HG03175 (cell line): ENCODE results near the gene KIF9.

Experiments used
- ATAC-seq: cut with Tn5 transposase; IDR thresholded peaks from one replicate; pipeline ENCODE4 v1.9.1; 2021; ENCODE audit warnings: mild to moderate bottlenecking, moderate library complexity; ENCODE audit not compliant: unreplicated experiment

Gene KIF9

DNA sequence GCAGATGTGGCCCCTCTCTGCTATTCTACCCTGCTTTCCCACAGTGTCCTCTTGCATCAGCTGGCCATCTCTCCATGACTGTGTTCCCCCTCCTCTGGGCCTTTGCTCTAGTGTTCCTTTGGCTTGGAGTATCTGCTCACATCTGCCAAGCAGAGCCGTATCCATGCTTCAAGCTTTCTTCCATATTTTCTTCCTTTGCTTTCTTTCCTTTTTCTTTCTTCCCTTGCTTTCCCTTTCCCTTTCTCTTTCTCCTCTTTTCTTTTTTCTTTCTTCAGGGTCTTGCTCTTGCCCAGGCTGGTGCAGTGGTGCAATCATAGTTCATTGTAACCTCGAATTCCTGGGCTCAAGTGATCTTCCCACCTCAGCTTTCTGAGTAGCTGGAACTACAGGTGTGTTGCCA is 12.7 kb upstream of the KIF9 start:
- no peak for ATAC-seq

DNA sequence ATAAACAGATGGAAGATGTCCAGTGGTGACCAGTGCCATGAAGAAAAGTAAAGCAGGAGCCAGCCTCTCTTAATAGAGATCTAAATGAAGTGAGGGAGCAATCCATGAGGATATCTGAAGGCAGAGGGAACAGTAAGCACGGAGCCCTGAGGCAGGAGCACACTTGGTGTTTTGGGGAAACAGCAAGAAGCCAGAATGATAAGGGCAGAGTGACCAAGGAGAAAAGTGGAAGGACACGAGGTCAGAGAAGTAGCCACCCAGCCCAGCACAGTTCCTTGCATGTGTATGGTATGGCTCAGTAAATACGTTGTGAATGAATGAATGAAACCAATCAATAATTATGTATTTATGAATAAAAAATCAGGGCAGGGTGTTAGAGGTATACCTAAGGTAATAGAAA is 11.8 kb upstream of the KIF9 start:
- ATAC-seq = no peak

DNA sequence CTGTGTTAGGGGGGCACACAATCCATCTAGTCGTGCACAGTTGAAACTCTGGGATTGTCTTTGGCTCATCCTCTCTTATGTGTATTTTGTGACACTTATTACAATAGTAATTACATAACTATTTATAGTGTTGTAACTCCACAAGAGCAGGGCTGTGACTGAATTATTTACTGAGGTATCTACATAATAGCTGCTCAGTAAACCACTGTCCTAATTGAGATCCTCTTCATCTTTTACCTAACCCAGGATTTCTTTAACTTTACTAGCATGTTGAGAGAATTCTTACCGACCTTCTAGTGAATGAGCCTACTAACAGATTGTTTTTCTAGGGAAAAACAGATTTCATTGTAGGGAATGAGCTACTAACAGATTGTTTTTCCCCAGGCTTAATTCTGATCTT is 11.2 kb upstream of the KIF9 start:
- no peak for ATAC-seq

DNA sequence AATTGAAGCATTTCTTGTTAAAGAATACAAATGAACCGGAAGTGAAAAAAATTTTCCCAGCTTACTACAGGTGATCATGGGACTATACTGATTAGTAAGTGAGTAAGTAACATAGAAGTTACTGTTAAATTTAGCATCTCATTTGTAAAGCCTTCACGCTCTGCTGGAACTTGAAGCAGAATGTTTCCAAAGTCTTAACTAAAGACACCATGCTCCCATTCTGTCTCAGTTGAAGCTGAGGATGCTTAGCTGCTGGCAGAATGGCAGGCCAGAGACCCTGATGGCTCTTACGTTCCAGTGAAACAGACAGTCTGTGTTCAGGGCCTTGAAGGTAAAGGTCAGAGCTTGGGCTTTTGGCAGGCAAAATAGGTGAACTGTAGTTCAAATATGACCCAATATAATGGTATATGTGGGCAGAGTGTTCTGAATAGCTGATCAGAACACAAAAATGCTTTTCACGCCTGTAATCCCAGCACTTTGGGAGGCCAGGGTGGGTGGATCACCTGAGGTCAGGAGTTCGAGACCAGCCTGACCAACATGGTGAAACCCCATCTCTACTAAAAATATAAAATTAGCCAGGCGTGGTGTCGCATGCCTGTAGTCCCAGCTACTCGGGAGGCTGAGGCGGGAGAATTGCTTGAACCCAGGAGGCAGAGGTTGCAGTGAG is 9.3 kb upstream of the KIF9 start:
- ATAC-seq = peak; percentile 44

DNA sequence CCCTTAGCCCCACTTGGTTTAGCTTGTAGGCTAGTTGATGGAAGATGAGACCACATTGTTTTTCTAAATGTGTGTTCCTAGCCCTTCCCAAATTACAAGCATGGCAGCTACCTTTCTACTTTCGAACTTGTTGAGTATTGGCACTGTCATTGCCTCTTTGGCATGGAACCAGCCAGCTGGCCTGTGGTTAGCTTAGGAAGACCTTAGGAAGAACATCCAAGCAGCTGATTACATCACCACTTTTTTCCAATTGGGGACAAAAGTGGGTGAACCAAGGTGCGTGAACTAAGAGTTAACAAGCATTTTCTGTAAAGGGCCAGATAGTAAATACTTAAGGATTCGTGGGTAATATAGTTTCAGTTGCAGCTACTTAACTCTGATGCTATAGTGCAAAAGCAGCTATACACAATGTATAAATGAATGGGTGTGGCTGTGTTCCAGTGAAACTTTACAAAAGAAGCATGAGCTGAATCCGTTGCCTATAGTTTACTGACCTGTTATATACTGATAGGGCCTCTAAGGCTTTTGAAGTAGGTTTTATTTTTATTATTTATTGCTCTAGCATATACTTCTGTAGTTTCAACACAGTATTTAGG is 8.7 kb upstream of the KIF9 start:
- ATAC-seq = no peak

DNA sequence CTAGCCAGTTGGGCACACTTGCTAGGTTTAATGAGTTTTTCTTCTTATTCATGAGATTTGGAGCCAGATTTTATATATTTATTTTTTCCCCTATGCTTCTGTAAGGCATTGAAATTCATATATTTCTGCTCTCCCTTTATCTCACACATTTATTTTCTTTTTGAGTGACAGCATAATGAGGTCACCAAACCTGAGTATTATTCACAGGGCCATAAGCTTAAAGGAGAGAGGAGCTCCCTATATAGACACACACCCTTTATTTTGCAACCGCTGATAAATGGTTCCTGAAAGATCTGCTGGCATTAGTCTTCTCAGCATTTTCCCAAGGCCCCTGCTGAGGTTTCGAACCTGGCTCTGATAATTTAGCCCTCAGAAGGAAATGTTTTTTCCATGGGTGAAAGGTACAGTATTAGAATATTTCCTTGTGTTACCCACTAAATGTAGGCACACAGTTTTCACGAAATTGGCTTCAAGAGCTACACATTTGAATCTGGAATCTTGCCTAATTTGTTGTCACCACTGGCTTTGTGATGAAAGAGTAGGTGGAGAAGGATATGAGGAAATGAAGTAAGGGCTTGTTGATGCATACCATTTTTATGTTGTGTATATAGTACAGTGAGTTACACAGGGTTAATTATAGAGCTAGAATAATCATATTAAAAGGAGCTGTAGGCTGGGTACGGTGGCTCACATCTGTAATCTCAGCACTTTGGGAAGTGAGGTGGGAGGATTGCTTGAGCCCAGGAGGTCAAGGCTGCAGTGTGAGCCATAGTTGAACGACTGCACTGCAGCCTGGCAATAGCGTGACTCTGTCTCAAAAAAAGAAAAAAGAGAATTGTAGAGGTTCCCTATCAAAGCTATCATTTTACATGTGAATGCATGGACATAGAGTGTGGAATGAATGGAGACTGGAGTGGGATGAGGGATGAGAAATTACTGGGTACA is 6.6 kb upstream of the KIF9 start:
- ATAC-seq = no peak

DNA sequence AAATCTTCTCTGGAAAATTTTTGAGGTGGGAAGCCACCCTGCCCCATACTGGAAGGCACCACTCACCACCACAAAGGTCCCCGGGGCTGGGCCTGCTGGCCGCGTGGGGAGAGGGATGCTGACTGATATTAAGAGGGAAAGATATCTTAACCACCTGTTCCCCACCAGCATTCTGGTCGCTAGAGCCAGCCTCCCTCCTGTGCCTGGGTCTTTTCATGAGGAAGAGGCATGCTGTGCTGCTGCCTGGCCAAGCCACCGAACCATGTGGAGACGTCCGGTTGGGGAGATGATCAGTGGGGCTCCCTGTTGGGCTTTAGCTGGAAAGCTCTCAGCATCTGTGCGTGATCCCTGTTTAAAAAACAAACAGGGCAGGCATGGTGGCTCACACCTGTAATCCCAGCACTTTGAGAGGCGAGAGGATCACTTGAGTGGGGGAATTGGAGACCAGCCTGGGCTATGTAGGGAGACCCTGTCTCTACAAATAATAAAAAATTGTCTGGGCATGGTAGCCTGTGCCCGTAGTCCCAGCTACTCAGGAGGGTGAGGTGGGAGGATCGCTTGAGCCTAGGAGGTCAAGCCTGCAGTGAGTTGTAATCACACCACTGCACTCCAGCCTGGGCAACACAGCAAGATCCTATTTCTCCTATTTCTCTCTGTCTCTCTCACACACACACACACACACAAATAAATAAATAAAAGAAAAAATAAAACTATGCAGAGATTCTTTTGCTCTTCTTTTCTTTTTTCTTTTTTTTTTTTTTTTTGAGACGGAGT is 1.2 kb upstream of the KIF9 start:
- ATAC-seq = no peak

DNA sequence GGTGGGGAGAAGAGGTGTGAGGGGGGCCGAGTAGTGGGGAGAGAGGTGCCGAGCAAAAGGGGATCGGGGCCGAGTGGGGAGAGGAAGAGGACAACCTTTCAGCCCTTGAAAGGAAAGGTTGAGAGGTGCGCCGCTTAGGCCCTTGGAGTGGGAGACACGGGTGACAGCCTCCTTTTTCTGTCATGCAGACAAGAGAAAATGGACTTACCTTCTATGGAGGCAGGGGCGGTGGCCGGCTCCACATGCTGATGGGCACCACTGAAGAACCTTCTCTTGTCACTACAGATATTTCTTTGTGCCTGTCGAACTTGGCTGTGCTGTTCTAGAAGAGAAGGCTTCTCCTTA is 566 bp upstream of the KIF9 start:
- ATAC-seq = no peak

DNA sequence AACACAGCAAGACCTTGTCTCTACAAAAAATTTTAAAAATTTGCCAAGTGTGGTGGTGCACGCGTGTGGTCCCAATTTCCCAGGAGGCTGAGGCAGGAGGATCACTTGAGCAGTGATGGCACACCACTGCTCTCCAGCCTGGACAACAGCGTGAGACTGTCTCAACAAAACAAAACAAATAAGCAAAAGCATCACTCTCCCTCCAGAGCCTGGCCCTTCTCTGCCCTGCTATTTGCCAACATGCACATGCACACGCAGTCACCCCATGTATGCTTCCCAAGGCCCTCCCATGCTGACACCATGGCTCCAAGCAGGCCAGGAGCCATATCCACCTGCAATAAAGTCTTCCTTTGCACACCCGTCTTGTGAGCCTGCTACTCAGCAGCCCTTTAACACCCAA is 2.1 kb downstream of the KIF9 start:
- no peak for ATAC-seq

DNA sequence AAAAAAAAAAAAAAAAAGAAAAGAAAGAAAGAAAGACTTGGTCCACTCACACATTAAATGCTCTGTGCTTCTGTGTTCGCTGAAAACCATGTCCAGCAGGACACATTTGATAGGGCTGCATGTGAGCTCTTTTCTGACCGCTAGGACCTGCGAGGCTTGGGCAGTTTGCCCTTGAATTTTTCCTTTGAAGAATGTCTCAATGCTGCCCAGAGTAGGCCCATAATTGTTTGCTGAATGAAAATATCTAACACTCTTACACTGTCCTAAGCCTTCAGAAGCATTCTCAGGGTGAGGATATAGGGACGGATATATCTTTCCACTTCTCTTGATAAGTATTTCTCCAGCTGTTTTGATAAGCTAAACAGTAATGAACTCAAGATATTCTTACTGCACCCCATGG is 6.0 kb downstream of the KIF9 start:
- no peak for ATAC-seq

DNA sequence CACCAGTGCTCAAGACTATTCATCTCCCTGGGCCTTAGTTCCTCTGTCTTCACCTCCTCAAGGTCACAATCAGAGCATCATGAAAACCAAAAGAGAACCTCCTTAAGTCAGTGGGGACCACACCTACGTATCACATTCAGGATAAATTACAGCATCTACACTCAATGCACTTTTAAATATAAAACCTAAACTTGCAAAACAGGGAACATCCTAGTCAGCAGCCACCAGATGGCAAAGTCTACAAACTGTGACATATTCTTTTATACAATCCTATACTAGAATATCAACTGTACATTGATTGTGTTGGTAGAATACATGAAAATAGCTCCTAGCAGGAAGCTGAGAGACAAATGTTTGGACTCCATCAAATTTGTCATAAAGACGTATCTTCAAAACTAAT is 7.9 kb downstream of the KIF9 start:
- no peak for ATAC-seq

DNA sequence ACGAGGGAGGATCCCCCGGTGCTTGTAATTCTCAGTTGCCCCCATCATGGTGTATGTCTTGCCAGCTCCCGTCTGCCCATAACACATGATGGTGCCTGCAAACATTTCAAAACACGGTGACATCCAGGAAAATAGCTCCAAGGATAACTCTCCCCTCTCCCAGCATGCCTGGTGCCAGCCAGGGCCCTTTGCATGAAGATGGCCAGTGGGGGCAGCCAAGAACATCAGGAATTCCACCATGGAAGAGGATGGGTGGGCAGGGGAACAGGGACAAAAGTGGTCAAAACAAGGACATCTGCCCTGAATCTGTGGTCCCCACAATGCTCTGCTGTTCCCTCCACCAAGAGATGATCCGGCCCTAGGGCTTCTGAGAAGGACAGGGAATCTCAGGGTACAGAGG is 9.0 kb downstream of the KIF9 start:
- no peak for ATAC-seq

DNA sequence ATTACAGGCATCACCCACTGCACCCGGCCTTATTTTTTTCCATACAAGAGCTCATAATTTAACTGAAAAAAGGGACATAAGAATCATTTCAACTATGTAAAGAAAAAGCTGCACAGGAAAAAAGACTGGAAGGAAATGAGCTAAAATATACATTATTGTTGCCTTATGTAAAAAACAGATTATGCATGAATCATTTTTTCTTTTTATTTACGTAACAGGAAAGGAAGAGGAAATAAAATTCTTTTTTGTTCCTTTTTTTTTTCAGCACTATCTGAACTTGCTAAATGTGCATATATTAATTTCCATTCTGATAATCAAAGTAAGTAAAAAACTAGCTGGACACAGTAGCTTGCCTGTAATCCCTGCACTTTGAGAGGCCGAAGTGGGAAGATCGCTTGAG is 12.1 kb downstream of the KIF9 start:
- no peak for ATAC-seq

DNA sequence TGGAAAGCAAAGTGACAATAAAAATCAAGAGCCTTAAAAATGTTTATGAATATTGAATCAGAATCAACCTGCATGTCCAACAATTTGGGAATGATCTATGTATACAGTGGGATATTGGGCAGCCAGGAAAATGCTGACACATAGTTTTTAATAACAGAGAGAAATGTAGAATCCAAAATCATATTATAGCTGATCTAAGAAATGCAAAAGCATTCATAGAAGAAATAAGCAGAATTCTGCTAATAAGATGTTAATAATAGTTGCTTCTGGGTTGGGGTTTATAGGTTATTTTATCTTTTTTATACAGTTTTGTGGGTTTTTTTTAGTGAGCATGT is 15.1 kb downstream of the KIF9 start:
- no peak for ATAC-seq

DNA sequence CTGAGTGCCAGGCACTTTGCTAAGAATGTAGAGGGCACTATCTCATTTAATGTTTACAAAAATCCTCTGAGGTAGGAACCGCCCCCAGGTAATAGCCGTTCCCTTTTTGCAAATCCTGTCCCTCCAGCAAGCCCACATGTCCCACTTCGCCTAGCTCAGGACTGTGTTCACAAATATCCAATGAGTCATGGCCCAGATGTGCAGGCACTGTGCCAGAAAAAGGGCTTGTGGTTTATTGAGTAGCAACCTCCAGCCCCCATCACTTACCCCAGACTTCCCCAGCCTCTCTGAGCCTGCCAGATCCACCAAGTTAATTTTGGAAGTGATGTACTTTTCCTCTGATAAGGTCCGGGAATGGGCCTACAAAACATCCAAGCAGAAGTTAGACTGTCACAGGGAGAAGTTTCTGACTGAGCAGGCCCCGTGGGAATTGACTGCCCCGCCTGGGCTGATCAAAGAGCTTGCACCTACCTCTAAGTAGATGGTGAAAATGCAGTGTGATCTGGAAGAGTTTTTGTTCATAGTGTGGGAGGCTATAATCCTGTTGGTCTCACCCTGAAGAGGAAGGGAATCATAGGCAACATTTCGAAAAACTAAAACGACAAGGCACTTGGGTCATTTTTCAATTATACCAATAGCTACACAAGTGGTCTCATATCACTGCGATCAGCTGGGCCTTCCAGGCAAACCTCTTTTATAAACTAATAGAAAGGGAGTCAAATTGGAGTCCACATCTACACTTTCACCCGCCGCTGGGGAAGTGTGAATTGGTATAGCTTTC is 15.7 kb downstream of the KIF9 start:
- peak; percentile 46 for ATAC-seq

DNA sequence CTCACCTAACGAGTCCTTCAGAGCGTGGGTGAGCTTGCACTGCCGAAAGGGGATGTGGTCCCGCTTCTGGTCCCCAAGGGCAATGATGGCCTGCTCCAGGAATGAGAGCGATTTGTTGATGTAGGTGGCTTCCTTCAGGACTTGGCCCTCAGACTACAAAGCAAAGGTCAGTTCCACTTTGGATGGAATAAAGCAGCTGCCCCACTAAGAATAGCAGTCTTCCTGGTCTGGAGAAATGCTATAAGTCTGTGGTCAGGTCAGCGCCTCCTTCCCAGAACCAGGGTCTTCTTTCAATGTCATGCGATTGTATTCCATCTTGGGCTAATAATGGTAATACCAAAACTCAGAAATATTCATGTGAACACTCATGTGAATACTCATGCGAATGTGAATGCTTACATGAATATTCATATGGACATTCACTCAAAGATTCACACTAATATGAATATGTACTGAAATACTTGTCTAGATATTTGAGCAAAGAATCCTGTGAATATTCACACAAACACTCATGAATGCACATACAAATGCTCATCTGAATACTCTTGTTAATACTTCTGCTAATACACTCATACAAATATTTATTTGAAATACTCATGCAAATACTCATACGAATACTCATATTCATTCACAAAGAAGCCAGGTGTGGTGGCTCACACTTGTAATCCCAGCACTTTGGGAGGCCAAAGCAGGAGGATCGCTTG is 16.7 kb downstream of the KIF9 start:
- no peak for ATAC-seq

DNA sequence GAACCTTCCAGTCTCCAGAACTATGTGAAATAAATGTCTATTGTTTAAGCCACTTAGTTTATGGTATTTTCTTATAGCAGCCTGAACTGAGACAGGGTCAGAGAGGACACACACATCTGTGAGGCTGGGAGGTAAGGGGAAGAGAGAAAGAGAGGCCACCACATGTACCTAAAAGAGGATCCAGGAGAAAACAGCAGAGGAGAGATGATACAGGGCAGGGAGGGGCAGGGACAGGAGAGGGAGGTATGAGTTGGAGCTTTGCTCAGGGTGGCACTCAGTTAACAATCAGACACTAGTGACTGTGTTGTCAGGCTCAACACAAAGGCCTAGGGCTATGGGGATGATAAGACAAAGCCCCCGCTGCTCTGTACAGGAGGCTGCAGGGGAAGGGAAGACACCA is 17.6 kb downstream of the KIF9 start:
- ATAC-seq = no peak

DNA sequence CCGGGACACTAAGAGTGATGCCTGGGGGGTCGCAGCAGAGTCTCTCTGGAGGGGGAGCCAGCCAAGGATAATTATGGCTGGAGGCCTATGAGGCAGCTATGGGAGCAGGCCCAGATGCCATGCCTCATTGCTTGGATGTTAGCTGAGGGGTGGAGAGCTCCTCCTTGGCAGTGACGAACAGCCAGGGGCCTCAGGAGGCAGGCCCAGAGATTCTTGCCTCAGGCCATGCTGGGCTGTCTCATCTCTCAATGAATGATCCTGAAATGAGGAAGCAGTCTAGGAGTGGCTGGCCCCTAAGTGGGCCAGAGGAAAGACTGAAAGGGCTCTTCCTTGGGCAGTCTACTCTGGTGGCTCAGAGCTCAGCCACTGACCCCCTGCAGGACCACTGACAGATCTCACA is 21.3 kb downstream of the KIF9 start:
- no peak for ATAC-seq

DNA sequence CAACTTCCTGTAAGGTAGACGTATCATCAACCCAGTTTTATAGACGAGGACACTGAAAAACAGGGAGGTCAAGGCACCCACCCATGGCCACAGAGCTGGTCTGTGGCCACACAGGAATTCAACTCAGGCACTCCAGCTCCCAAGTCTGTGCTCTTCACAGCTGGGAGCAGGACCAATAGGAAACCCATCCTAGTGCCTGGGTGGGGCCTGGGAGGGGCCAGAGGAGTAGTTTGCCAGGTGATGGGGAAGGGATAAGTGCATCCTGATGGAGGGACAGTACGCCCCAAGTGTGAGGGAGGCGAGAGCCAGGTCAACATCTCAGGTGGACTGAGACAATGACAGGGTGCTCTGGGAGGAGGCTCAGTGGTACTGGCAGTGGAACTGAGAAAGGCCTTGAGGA is 22.0 kb downstream of the KIF9 start:
- no peak for ATAC-seq

DNA sequence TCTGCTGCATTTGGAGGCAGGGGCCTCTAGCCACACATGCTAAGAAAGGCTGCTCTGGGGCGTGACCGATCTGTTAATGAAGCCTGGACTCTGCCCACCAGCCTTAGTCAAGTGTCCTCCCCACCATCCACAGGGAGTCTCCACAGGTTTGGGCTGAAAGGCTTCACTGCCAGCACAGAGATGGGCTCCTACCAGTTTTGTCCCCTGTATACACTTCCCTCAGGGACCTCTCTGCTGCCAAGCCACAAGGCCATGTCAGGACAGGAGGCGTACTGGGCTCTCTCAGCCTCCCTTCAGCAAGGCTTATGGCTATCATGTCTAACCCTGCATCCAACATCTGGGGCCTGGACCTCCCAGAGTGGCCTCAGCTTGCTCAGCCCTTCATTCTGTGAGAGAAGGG is 23.5 kb downstream of the KIF9 start:
- ATAC-seq = no peak
